Gastroesophageal sphincter (tissue), 4 donors: ENCODE data around the gene UGT1A8. TPM values are rescaled to one million over a fixed set of nuclear protein-coding genes. Genes with fewer than 3 reads are reported as not detected.

ENCODE experiments used
- ATAC-seq: fragments of 150-250 bp; one replicate; pipeline ENCODE4 v1.9.1; 2016; ENCODE audit warnings: mild to moderate bottlenecking, moderate library complexity
- H3K27ac ChIP-seq, 4 donors: fragments of 200-600 bp; sonication (generic) in 3 of 4; 1 replicate in 3 of 4; 2 replicates in 1 of 4; pipeline ENCODE4 v1.5.1; 2016 to 2019
- H3K27me3 ChIP-seq: fragments of 200-600 bp; sonication (generic); one replicate; pipeline ENCODE4 v1.5.1; 2019
- H3K36me3 ChIP-seq, 2 donors: fragments of 200-600 bp; sonication (generic); one replicate each; pipeline ENCODE4 v1.5.1; 2019; ENCODE audit warnings: control low read depth in 1 of 2
- H3K4me1 ChIP-seq, 3 donors: fragments of 200-600 bp; sonication (generic); 1 replicate in 2 of 3; 2 replicates in 1 of 3; pipeline ENCODE4 v1.5.1; 2016 to 2019; ENCODE audit warnings: control low read depth in 2 of 3
- H3K4me3 ChIP-seq, 2 donors: fragments of 200-600 bp; sonication (generic); one replicate each; pipeline ENCODE4 v1.5.1; 2019; ENCODE audit warnings: mild to moderate bottlenecking in 1 of 2, moderate library complexity in 1 of 2
- H3K9me3 ChIP-seq, 3 donors: fragments of 200-600 bp; sonication (generic); one replicate each; pipeline ENCODE4 v1.5.1; 2017 to 2019; ENCODE audit warnings: control low read depth in 2 of 3
- EP300 ChIP-seq: sonication (generic); formaldehyde crosslinking; IDR thresholded peaks from one replicate; pipeline ENCODE4 v1.6.1; 2017; ENCODE audit warnings: antibody characterized with exemption, mild to moderate bottlenecking
- POLR2A ChIP-seq, 2 donors: fragments of 450-650 bp; IDR thresholded peaks; one replicate each; pipeline ENCODE4 v1.6.1; 2017; ENCODE audit warnings: antibody characterized with exemption in 2 of 2, mild to moderate bottlenecking in 2 of 2, moderate library complexity in 1 of 2
- POLR2AphosphoS5 ChIP-seq: sonication (generic); formaldehyde crosslinking; IDR thresholded peaks from one replicate; pipeline ENCODE4 v1.6.1; 2017; ENCODE audit warnings: antibody characterized with exemption
- whole genome bisulfite sequencing, 2 donors: methylation state at CpG; one replicate each; pipeline ENCODE4 v1.1.5; 2018; ENCODE audit warnings: low coverage in 1 of 2; 5-methylcytosine and 5-hydroxymethylcytosine counted together
- total RNA-seq, 4 donors: library from RNA; depleted of rRNA; stranded (reverse); fragments of >200 nt; gene quantifications; one replicate each; pipeline ENCODE4 v1.1.0, GENCODE V29; 2016
- TF ChIP-seq, protein P1 (sequence below), 4 experiments: fragments of 200-600 bp in 2 of 4; fragments of 450-650 bp in 2 of 4; sonication (generic) in 1 of 4; IDR thresholded peaks; one replicate each; pipeline ENCODE4 v1.5.1; 2017 to 2019; ENCODE audit warnings: antibody characterized with exemption in 4 of 4, mild to moderate bottlenecking in 2 of 4, moderate library complexity in 2 of 4

UGT1A8 gene
- total RNA-seq, 4 donors from 2014 or later, result not detected

- no peaks in the 10 kb centered on the region for H3K9me3 ChIP-seq
- 75 to 78% methylated on average over 4 of the region's 4 CpGs for WGBS, 2 donors
- no peaks in the 10 kb centered on the region for H3K36me3 ChIP-seq
- TF ChIP-seq EP300 (no peak), POLR2A (IDR thresholded peaks at IDR 0.05) (no peak), POLR2AphosphoS5 (no peak)
- TF ChIP-seq, protein P1, sequence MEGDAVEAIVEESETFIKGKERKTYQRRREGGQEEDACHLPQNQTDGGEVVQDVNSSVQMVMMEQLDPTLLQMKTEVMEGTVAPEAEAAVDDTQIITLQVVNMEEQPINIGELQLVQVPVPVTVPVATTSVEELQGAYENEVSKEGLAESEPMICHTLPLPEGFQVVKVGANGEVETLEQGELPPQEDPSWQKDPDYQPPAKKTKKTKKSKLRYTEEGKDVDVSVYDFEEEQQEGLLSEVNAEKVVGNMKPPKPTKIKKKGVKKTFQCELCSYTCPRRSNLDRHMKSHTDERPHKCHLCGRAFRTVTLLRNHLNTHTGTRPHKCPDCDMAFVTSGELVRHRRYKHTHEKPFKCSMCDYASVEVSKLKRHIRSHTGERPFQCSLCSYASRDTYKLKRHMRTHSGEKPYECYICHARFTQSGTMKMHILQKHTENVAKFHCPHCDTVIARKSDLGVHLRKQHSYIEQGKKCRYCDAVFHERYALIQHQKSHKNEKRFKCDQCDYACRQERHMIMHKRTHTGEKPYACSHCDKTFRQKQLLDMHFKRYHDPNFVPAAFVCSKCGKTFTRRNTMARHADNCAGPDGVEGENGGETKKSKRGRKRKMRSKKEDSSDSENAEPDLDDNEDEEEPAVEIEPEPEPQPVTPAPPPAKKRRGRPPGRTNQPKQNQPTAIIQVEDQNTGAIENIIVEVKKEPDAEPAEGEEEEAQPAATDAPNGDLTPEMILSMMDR (IDR thresholded peaks at IDR 0.05), result no peak
- ATAC-seq, result no peak
- H3K4me1 ChIP-seq, result no peaks in the 10 kb centered on the region
- H3K27ac ChIP-seq, result no peak overlapping the region
- H3K27me3 ChIP-seq, result peaks cover 11% of the 10 kb centered on the region
- no peak overlapping the region for H3K4me3 ChIP-seq
Observed at GRCh38 chr2:233668605-233669260, 51.3 kb downstream of the UGT1A8 start.

DNA sequence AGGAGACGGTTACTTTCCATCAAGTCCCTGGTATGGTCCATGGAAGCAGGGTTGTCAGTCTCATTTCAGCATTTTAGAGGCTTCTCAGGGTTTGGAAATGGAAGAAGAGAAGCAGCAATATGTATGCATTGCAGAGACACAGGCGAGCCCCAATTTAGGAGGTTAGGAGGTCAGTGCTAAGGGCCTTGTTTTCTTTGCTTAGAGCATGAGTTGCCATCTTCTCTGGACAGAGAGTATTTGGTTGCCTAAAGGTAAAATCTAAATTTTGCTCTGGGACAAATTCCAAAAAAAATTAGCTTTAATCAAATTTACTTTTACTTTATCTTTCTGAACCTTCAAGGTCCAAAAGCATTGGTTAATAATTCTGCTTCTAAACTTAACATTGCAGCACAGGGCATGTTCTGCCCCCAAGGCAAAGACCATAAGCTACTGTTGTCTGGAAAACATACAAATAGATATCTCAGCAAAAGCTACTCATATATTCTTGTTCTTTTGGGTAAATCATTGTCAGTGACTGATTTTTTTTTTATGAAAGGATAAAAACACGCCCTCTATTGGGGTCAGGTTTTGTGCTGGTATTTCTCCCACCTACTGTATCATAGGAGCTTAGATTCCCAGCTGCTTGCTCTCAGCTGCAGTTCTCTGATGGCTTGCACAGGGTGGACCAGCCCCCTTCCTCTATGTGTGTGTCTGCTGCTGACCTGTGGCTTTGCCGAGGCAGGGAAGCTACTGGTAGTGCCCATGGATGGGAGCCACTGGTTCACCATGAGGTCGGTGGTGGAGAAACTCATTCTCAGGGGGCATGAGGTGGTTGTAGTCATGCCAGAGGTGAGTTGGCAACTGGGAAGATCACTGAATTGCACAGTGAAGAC, 54.1 kb downstream of the UGT1A8 start, which contains the start of gene UGT1A9:
Gene UGT1A9 (plus strand): TSS at position 609 of the 872 bp plus-strand sequence. CDS start 37 bp downstream, at position 646.
- no peak within 1 kb of the TSS for H3K27ac ChIP-seq
- peaks cover 11% of the 10 kb centered on the region for H3K27me3 ChIP-seq
- H3K4me1 ChIP-seq, result no peaks in the 10 kb centered on the region
- no peak within 1 kb of the TSS for H3K4me3 ChIP-seq
- no peaks in the 10 kb centered on the region for H3K9me3 ChIP-seq
- WGBS, 2 donors, result 71 to 73% methylated on average over 2 to 3 of the region's 5 CpGs
- TF ChIP-seq EP300, result no peak
- TF ChIP-seq POLR2AphosphoS5, result no peak
- TF ChIP-seq, protein P1 (IDR thresholded peaks at IDR 0.05), result no peak
- TF ChIP-seq POLR2A (IDR thresholded peaks at IDR 0.05), result no peak
- ATAC-seq, result no peak
- H3K36me3 ChIP-seq, result no peaks in the 10 kb centered on the region

GRCh38 chr2:233672886-233673285, 55.5 kb downstream of the UGT1A8 start:
- ATAC-seq, result no peak
- 54 to 76% methylated on average over 3 of the region's 3 CpGs for WGBS, 2 donors
- TF ChIP-seq, protein P1 (IDR thresholded peaks at IDR 0.05), result no peak
- TF ChIP-seq POLR2AphosphoS5 (no peak), POLR2A (IDR thresholded peaks at IDR 0.05) (no peak)
- no peak overlapping the region for H3K27ac ChIP-seq
- H3K4me3 ChIP-seq, result no peak overlapping the region
- H3K9me3 ChIP-seq, result no peaks in the 10 kb centered on the region
- H3K4me1 ChIP-seq, result no peaks in the 10 kb centered on the region
- H3K27me3 ChIP-seq, result peaks cover 17% of the 10 kb centered on the region
- no peaks in the 10 kb centered on the region for H3K36me3 ChIP-seq

DNA sequence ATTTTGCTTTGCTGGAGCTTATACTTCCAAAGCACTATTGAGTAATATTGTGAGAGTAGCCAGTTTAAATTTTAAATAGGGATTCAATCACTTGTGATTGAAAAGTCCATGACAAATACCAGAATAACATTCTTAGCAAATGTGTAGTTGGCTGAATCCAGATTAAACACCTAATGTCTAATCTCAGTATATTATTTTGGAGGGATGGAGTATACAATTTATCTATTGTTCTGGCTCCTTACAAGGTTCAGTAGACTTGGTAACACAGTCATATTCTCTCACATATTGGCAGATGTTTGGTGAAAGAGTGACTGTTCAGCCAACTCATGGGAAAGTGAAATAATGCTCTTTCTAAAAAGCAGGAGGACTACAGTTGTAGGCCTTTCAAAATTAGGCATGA, 56.5 kb downstream of the UGT1A8 start:
- H3K4me1 ChIP-seq, result no peaks in the 10 kb centered on the region
- H3K27ac ChIP-seq, result no peak overlapping the region
- no peak for ATAC-seq
- H3K4me3 ChIP-seq, result no peak overlapping the region
- H3K36me3 ChIP-seq, result no peaks in the 10 kb centered on the region
- TF ChIP-seq EP300, result no peak
- TF ChIP-seq POLR2AphosphoS5, result no peak
- TF ChIP-seq, protein P1 (IDR thresholded peaks at IDR 0.05), result no peak
- TF ChIP-seq POLR2A (IDR thresholded peaks at IDR 0.05), result no peak
- peaks cover 17% of the 10 kb centered on the region for H3K27me3 ChIP-seq
- no peaks in the 10 kb centered on the region for H3K9me3 ChIP-seq
